Neural cell (in vitro differentiated cells): ENCODE results near the gene TAC1. TPM values are rescaled to one million over a fixed set of nuclear protein-coding genes. Genes with fewer than 3 reads are reported as not detected.
"Not testable (repeated sequence)": the region's sequence is repeated elsewhere in the genome, so short reads cannot be mapped to it uniquely, and the experiment has no call there.

Experiments used
- H2AFZ ChIP-seq: fragments of 200-600, 300-800 bp; sonication (generic), shearing (Covaris generic); 2 replicates; pipeline ENCODE4 v1.6.0; 2014; ENCODE audit warnings: low read depth, mild to moderate bottlenecking, antibody characterized with exemption, low read length, moderate library complexity
- H3F3A ChIP-seq: fragments of 200-600 bp; shearing (Covaris generic); 2 replicates; pipeline ENCODE4 v1.6.1; 2016; ENCODE audit warnings: mild to moderate bottlenecking, moderate library complexity, mixed read lengths, antibody characterized with exemption, low read length; ENCODE audit not compliant: insufficient read depth, poor library complexity, severe bottlenecking
- H3K27ac ChIP-seq: fragments of 200-600, 300-800 bp; sonication (generic), shearing (Covaris generic); 2 replicates; pipeline ENCODE4 v1.5.1; 2014; ENCODE audit warnings: mild to moderate bottlenecking, low read length, moderate library complexity
- H3K27me3 ChIP-seq: fragments of 300-800, 200-600 bp; sonication (generic), shearing (Covaris generic); 2 replicates; pipeline ENCODE4 v1.6.0; 2014; ENCODE audit warnings: mild to moderate bottlenecking, low read depth, low read length, moderate library complexity; ENCODE audit not compliant: insufficient read depth
- H3K36me3 ChIP-seq: fragments of 300-800, 200-600 bp; sonication (generic), shearing (Covaris generic); 2 replicates; pipeline ENCODE4 v1.5.1; 2014; ENCODE audit warnings: mild to moderate bottlenecking, antibody characterized with exemption, low read length, moderate library complexity; ENCODE audit not compliant: insufficient read depth
- H3K4me2 ChIP-seq: fragments of 300-800, 200-600 bp; sonication (generic), shearing (Covaris generic); 2 replicates; pipeline ENCODE4 v1.6.0; 2014; ENCODE audit warnings: mild to moderate bottlenecking, low read length
- H3K4me3 ChIP-seq: fragments of 300-800, 200-600 bp; sonication (generic), shearing (Covaris generic); 2 replicates; pipeline ENCODE4 v1.5.1; 2014; ENCODE audit warnings: mild to moderate bottlenecking, low read length, moderate library complexity
- H3K79me2 ChIP-seq: fragments of 200-600 bp; shearing (Covaris generic); replicated peaks from 2 replicates; pipeline ENCODE4 v1.6.0; 2014; ENCODE audit warnings: mild to moderate bottlenecking, low read length, moderate library complexity; ENCODE audit not compliant: insufficient read depth
- H3K9ac ChIP-seq: fragments of 300-800, 200-600 bp; sonication (generic), shearing (Covaris generic); 2 replicates; pipeline ENCODE4 v1.6.1; 2016; ENCODE audit warnings: mild to moderate bottlenecking, low read length, mixed read lengths
- H3K9me2 ChIP-seq: fragments of 200-600 bp; shearing (Covaris generic); 2 replicates; pipeline ENCODE4 v1.6.1; 2016; ENCODE audit warnings: mild to moderate bottlenecking, low read length, mixed read lengths; ENCODE audit not compliant: insufficient read depth
- H3K9me3 ChIP-seq: fragments of 200-600, 300-800 bp; sonication (generic), shearing (Covaris generic); 2 replicates; pipeline ENCODE4 v1.6.1; 2016; ENCODE audit warnings: mild to moderate bottlenecking, mixed run types, low read length, moderate library complexity, mixed read lengths
- H4K20me1 ChIP-seq: fragments of 200-600 bp; shearing (Covaris generic); 2 replicates; pipeline ENCODE4 v1.6.1; 2016; ENCODE audit warnings: mild to moderate bottlenecking, mixed run types; ENCODE audit not compliant: insufficient read depth
- CTCF ChIP-seq: fragments of 450-650 bp; IDR thresholded peaks from 2 replicates; pipeline ENCODE4 v1.5.1; 2014; ENCODE audit warnings: antibody characterized with exemption, mild to moderate bottlenecking, moderate library complexity; ENCODE audit not compliant: poor library complexity, severe bottlenecking
- EP300 ChIP-seq: fragments of 450-650 bp; conservative IDR thresholded peaks from 2 replicates; pipeline ENCODE4 v1.6.1; 2014; ENCODE audit warnings: antibody characterized with exemption, mild to moderate bottlenecking, moderate library complexity; ENCODE audit not compliant: poor library complexity, severe bottlenecking
- EZH2 ChIP-seq: fragments of 200-600, 300-800 bp; shearing (Covaris generic), sonication (generic); IDR thresholded peaks from 2 replicates; pipeline ENCODE4 v1.6.1; 2014; ENCODE audit warnings: antibody characterized with exemption, low read length, borderline replicate concordance, mild to moderate bottlenecking; ENCODE audit not compliant: insufficient read depth, poor library complexity, severe bottlenecking
- MXI1 ChIP-seq: fragments of 450-650 bp; conservative IDR thresholded peaks from 2 replicates; pipeline ENCODE4 v1.6.1; 2014; ENCODE audit warnings: antibody characterized with exemption, mild to moderate bottlenecking; ENCODE audit not compliant: poor library complexity, severe bottlenecking
- POLR2AphosphoS5 ChIP-seq: IDR thresholded peaks from 2 replicates; pipeline ENCODE4 v1.6.1; 2012
- RAD21 ChIP-seq: fragments of 450-650 bp; conservative IDR thresholded peaks from 2 replicates; pipeline ENCODE4 v1.6.1; 2014; ENCODE audit warnings: antibody characterized with exemption, mild to moderate bottlenecking, moderate library complexity
- REST ChIP-seq: IDR thresholded peaks from 2 replicates; pipeline ENCODE4 v1.6.1; 2012; ENCODE audit warnings: borderline replicate concordance
- SMC3 ChIP-seq: fragments of 450-650 bp; conservative IDR thresholded peaks from 2 replicates; pipeline ENCODE4 v1.6.1; 2014; ENCODE audit warnings: antibody characterized with exemption, mild to moderate bottlenecking, moderate library complexity; ENCODE audit not compliant: poor library complexity
- TAF1 ChIP-seq: IDR thresholded peaks from 2 replicates; pipeline ENCODE4 v1.6.1; 2012; ENCODE audit warnings: low read depth
- polyA plus RNA-seq: library from polyadenylated mRNA; depleted of rRNA; stranded (reverse); fragments of >200 nt; gene quantifications from 2 replicates; pipeline ENCODE4 v1.2.3, GENCODE V29; 2014

Gene TAC1
- polyA plus RNA-seq, 1 donor from 2014 or later, result 4,629 TPM

GRCh38 chr7:97772045-97772901 is 40.4 kb downstream of the TAC1 start:
- H3K27ac ChIP-seq, result no peak overlapping the region
- no peaks in the 10 kb centered on the region for H3K27me3 ChIP-seq
- H3K9ac ChIP-seq, result no peak overlapping the region
- H3F3A ChIP-seq, result no peaks in the 10 kb centered on the region
- no peak overlapping the region for H3K4me2 ChIP-seq
- H3K36me3 ChIP-seq, result no peaks in the 10 kb centered on the region
- no peaks in the 10 kb centered on the region for H3K79me2 ChIP-seq
- no peak overlapping the region for H2AFZ ChIP-seq
- H3K9me3 ChIP-seq, result no peaks in the 10 kb centered on the region
- no peak overlapping the region for H3K4me3 ChIP-seq
- TF ChIP-seq CTCF (no peak), POLR2AphosphoS5 (no peak), TAF1 (no peak), MXI1 (no peak), SMC3 (no peak), RAD21 (no peak), EZH2 (no peak), REST (no peak), EP300 (no peak)
- no peaks in the 10 kb centered on the region for H3K9me2 ChIP-seq
- H4K20me1 ChIP-seq, result no peaks in the 10 kb centered on the region

GRCh38 chr7:97786398-97786797 is 54.5 kb downstream of the TAC1 start:
- not testable (repeated sequence) for H3K9ac ChIP-seq, H3K36me3 ChIP-seq, H3K4me2 ChIP-seq, H3K4me3 ChIP-seq, H3K9me2 ChIP-seq, H3K9me3 ChIP-seq, H3K27me3 ChIP-seq, H3F3A ChIP-seq, H4K20me1 ChIP-seq, H3K27ac ChIP-seq, H3K79me2 ChIP-seq, H2AFZ ChIP-seq

Other genes starting within 250 kb of the TAC1 start
- gene ASNS, start 140.3 kb downstream of the TAC1 start, polyA plus RNA-seq, result 176 and 198 TPM in 2 replicates